Measurements from ENCODE around the gene ANXA11.
"Not testable (repeated sequence)": the region's sequence is repeated elsewhere in the genome, so short reads cannot be mapped to it uniquely, and the experiment has no call there.

Gene ANXA11

DNA sequence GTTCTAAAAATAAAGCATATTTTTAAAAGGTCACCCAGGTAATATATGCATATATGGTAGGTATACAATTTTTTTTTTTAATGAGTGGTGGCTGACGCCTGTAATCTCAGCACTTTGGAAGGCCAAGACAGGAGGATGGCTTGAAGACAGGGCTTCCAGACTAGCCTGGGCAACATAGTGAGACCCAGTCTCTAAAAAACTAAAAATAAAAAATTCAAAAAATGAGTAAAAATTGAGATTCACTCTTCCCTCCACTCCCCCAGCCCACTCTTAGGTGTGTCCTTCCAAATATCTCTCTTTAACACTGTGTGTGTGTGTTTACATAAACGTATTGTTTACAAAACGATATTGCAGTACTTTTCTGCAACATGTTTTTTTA lies 929 bp upstream of the ANXA11 start:
- no peak overlapping the region for H3K4me3 ChIP-seq (ENCODE audit: low read depth, low read length)
- no peak for DNase-seq (ENCODE audit: low read depth)
- TF ChIP-seq POLR2A (IDR thresholded peaks at IDR 0.05; ENCODE audit: extremely low read depth, insufficient read length) (no peak), MYC (IDR thresholded peaks at IDR 0.05; ENCODE audit: low read depth, low read length) (no peak)
- TF ChIP-seq, protein P1, sequence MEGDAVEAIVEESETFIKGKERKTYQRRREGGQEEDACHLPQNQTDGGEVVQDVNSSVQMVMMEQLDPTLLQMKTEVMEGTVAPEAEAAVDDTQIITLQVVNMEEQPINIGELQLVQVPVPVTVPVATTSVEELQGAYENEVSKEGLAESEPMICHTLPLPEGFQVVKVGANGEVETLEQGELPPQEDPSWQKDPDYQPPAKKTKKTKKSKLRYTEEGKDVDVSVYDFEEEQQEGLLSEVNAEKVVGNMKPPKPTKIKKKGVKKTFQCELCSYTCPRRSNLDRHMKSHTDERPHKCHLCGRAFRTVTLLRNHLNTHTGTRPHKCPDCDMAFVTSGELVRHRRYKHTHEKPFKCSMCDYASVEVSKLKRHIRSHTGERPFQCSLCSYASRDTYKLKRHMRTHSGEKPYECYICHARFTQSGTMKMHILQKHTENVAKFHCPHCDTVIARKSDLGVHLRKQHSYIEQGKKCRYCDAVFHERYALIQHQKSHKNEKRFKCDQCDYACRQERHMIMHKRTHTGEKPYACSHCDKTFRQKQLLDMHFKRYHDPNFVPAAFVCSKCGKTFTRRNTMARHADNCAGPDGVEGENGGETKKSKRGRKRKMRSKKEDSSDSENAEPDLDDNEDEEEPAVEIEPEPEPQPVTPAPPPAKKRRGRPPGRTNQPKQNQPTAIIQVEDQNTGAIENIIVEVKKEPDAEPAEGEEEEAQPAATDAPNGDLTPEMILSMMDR (IDR thresholded peaks at IDR 0.05; ENCODE audit: low read depth, low read length): no peak
- TF ChIP-seq, protein P2, sequence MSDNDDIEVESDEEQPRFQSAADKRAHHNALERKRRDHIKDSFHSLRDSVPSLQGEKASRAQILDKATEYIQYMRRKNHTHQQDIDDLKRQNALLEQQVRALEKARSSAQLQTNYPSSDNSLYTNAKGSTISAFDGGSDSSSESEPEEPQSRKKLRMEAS (IDR thresholded peaks at IDR 0.05; ENCODE audit: low read depth, low read length): no peak

DNA sequence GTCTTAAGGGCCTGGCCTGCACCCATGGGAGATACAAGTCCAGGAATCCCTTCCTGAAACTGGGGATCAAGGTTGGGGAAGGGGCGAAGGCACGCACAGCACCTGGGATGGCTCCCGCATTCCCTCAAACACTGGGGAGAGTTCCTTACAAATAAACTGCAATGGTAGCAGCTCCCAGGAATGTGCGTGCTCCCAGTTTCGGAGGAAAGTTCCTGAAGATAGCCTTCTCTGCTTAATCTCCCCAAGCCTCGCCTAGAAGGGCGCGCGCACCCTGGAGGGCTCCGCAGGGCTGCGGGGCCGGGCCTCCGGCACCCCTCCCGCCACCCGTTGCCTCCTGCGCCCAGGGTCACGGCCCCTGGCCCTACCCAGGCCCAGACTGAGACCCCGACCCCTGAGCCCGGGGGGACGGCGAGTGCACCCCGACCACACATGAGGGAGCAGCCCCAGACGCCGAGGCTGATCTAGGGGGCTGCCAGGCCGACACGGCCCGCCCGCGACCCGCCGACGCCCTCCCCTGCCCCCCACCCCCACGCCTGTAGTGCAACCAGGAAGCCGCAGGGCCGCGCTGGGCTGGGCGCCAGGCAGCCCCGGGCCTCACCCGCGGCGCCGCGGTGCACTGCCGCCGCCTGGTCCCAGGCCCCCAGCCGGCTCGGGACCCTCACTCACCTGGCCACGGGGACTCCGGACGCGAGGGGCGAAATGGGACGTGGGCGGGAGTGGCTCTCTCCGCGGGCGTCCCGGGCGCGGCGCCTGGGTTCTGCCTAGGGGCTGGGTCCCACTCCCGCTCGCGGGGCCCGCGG lies 460 bp downstream of the ANXA11 start:
- H3K4me3 ChIP-seq (ENCODE audit: low read depth, low read length): peak overlapping the region; percentile 79
- TF ChIP-seq, protein P1 (IDR thresholded peaks at IDR 0.05; ENCODE audit: low read depth, low read length): no peak
- no peak for TF ChIP-seq MYC (IDR thresholded peaks at IDR 0.05; ENCODE audit: low read depth, low read length)
- TF ChIP-seq, protein P2 (IDR thresholded peaks at IDR 0.05; ENCODE audit: low read depth, low read length): no peak
- no peak for TF ChIP-seq POLR2A (IDR thresholded peaks at IDR 0.05; ENCODE audit: extremely low read depth, insufficient read length)
- peak; percentile 64 for DNase-seq (ENCODE audit: low read depth)

DNA sequence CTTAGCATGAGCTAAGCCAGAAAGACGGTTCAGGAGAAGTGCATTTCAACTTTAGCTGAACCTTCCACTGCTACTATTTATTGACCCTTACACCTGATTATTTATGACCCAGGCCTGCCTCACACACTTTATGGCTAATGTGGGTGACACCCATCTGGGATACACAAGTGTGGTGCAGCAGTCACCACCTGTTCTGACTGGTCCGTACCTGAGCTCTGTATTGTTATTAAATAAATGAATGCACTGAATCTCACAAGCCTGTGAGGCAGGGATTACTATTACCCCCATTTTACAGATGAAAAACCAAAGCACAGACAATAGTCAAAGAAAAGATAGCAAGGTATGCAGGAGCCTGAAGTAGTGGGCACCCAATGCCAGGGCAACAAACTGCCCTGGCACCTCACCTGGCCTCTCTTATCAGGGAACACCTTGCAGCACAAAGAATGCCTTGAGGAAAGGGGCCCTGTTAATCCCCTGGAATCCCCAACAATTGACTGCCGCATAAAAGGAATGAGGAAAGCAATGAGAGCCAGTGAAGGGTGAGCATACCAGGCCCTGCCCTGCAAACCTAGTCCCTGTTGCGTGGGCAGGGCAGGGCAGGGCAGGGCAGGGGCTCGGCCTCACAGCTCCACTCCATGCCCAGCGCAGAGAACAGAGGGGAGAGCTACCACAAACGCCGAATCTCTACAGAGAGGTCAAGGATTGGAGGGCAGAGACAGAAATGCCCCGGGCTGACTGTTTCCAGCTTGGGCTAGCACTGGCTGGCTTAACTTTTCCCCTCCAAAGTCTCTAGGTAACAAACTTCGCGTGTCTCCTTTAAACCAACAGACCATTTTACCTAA lies 1.3 kb downstream of the ANXA11 start:
- peak; percentile 38 for DNase-seq (ENCODE audit: low read depth)
- no peak for TF ChIP-seq MYC (IDR thresholded peaks at IDR 0.05; ENCODE audit: low read depth, low read length)
- no peak for TF ChIP-seq POLR2A (IDR thresholded peaks at IDR 0.05; ENCODE audit: extremely low read depth, insufficient read length)
- TF ChIP-seq, protein P1 (IDR thresholded peaks at IDR 0.05; ENCODE audit: low read depth, low read length): no peak
- TF ChIP-seq, protein P2 (IDR thresholded peaks at IDR 0.05; ENCODE audit: low read depth, low read length): no peak
- H3K4me3 ChIP-seq (ENCODE audit: low read depth, low read length): peak overlapping the region; percentile 79

DNA sequence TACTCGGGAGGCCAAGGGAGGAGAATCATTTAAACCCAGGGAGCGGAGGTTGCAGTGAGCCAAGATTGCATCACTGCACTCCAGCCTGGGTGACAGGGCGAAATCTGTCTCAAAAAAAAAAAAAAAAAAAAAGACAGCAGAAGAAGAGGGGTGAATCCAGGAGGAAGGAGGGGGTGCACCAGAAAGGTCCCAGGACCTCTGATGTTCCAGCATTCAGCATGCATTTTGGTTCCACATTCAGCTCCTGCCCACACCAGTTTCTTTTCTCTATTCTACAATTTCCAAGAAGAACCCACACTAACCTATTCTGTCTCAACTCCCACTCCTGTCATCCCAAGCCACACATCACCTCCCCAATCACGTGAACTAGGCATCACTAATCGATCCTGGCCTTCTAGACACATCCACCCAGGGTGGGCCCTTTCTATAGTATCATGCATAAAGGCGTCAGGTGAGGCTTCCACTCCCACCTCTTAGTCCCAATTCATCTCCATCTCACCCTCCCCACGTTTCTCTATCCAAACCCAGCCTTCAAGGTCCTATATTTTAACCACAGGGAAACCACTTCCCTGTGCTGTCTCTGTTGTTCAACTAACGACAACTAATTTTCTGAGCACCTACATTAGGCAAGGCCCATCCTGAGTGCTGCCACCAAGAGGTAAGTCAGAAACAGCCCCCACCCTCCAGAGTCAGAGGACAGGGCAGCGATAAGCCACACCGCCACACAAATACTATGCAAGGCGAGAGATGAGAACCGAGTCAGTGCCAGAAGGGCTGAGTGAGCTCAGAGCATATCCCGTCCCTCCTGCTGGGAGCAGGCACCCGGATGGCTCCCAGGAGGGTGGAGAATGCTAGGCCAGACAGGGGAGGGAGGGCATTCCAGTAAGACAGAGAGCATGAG lies 2.2 kb downstream of the ANXA11 start:
- no peak for TF ChIP-seq MYC (IDR thresholded peaks at IDR 0.05; ENCODE audit: low read depth, low read length)
- TF ChIP-seq, protein P1 (IDR thresholded peaks at IDR 0.05; ENCODE audit: low read depth, low read length): peak; percentile 58
- peak; percentile 78 for DNase-seq (ENCODE audit: low read depth)
- peak overlapping the region; percentile 79 for H3K4me3 ChIP-seq (ENCODE audit: low read depth, low read length)

DNA sequence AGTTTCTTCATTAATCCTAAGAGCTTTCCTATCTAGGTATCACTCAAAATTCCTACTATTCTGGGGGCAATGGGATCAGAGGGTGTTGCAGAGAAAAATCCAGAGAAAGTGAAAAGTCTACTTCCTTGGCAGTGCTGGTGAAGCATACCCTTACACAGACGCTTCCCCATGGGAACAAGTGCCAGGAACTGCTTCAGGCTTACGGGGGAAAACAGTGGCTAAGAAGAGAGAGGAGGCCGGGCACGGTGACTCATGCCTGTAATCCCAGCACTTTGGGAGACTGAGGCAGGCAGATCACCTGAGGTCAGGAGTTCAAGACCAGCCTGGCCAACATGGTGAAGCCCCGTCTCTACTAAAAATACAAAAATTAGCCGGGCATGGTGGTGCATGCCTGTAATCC lies 2.8 kb downstream of the ANXA11 start:
- H3K4me3 ChIP-seq (ENCODE audit: low read depth, low read length); DNase-seq (ENCODE audit: low read depth): not testable (repeated sequence)
